ENCODE measurements around the gene UGT1A10.
"Not testable (repeated sequence)": the region's sequence is repeated elsewhere in the genome, so short reads cannot be mapped to it uniquely, and the experiment has no call there.

The UGT1A10 gene

GRCh38 chr2:233627331-233628025 lies 8.8 kb upstream of the UGT1A10 start:
- H3K4me1 Mint-ChIP-seq, result no peaks in the 10 kb centered on the region
- no peak overlapping the region for H3K27ac Mint-ChIP-seq
- H3K4me3 Mint-ChIP-seq, result no peak overlapping the region
- H3K36me3 Mint-ChIP-seq, result no peaks in the 10 kb centered on the region
- H3K27me3 Mint-ChIP-seq, result peaks cover 12% of the 10 kb centered on the region
- CTCF ChIA-PET, result no interaction called here
- no peaks in the 10 kb centered on the region for H3K9me3 Mint-ChIP-seq
- no peak for DNase-seq

GRCh38 chr2:233638836-233639235 lies 2.6 kb downstream of the UGT1A10 start:
- H3K27ac Mint-ChIP-seq, result no peak overlapping the region
- no peaks in the 10 kb centered on the region for H3K4me1 Mint-ChIP-seq
- CTCF ChIA-PET, result no interaction called here
- H3K36me3 Mint-ChIP-seq, result no peaks in the 10 kb centered on the region
- H3K4me3 Mint-ChIP-seq, result no peak overlapping the region
- H3K27me3 Mint-ChIP-seq, result peaks cover 8% of the 10 kb centered on the region
- no peak for DNase-seq
- no peaks in the 10 kb centered on the region for H3K9me3 Mint-ChIP-seq

- Mint-ChIP-seq H3K36me3 (no peaks in the 10 kb centered on the region), H3K4me3 (no peak overlapping the region), H3K9me3 (peaks cover 2% of the 10 kb centered on the region), H3K27ac (no peak overlapping the region), H3K4me1 (no peaks in the 10 kb centered on the region), H3K27me3 (peaks cover 8% of the 10 kb centered on the region)
- CTCF ChIA-PET, result no interaction called here
- DNase-seq, result no peak
Observed at GRCh38 chr2:233639860-233640259, 3.6 kb downstream of the UGT1A10 start.

GRCh38 chr2:233643128-233643527 lies 6.9 kb downstream of the UGT1A10 start:
- Mint-ChIP-seq H3K27ac (no peak overlapping the region), H3K4me1 (no peaks in the 10 kb centered on the region), H3K27me3 (peaks cover 8% of the 10 kb centered on the region), H3K4me3 (no peak overlapping the region), H3K36me3 (no peaks in the 10 kb centered on the region), H3K9me3 (peaks cover 21% of the 10 kb centered on the region)
- no peak for DNase-seq
- CTCF ChIA-PET, result no interaction called here

GRCh38 chr2:233646033-233646432 lies 9.8 kb downstream of the UGT1A10 start:
- H3K27me3 Mint-ChIP-seq, H3K4me1 Mint-ChIP-seq, H3K36me3 Mint-ChIP-seq, CTCF ChIA-PET, H3K4me3 Mint-ChIP-seq, DNase-seq, H3K27ac Mint-ChIP-seq: not testable (repeated sequence)
- peaks cover 21% of the 10 kb centered on the region for H3K9me3 Mint-ChIP-seq

- Mint-ChIP-seq H3K4me3 (no peak overlapping the region), H3K36me3 (no peaks in the 10 kb centered on the region), H3K27ac (no peak overlapping the region), H3K27me3 (peaks cover 9% of the 10 kb centered on the region), H3K9me3 (peaks cover 11% of the 10 kb centered on the region), H3K4me1 (no peaks in the 10 kb centered on the region)
- CTCF ChIA-PET, result no interaction called here
- no peak for DNase-seq
Observed at GRCh38 chr2:233650981-233651380, 14.7 kb downstream of the UGT1A10 start.

- H3K9me3 Mint-ChIP-seq, result peaks cover 9% of the 10 kb centered on the region
- no peaks in the 10 kb centered on the region for H3K36me3 Mint-ChIP-seq
- DNase-seq, result no peak
- no peak overlapping the region for H3K27ac Mint-ChIP-seq
- H3K4me3 Mint-ChIP-seq, result no peak overlapping the region
- CTCF ChIA-PET, result no interaction called here
- no peaks in the 10 kb centered on the region for H3K4me1 Mint-ChIP-seq
- H3K27me3 Mint-ChIP-seq, result peaks cover 9% of the 10 kb centered on the region
Observed at GRCh38 chr2:233651430-233651829, 15.2 kb downstream of the UGT1A10 start.

GRCh38 chr2:233654501-233654900 lies 18.3 kb downstream of the UGT1A10 start:
- DNase-seq, result no peak
- Mint-ChIP-seq H3K36me3 (no peaks in the 10 kb centered on the region), H3K9me3 (no peaks in the 10 kb centered on the region), H3K4me3 (no peak overlapping the region), H3K27ac (no peak overlapping the region), H3K4me1 (no peaks in the 10 kb centered on the region), H3K27me3 (peaks cover 20% of the 10 kb centered on the region)
- CTCF ChIA-PET, result no interaction called here

GRCh38 chr2:233655043-233655442 lies 18.8 kb downstream of the UGT1A10 start:
- CTCF ChIA-PET, result no interaction called here
- DNase-seq, result no peak
- no peaks in the 10 kb centered on the region for H3K9me3 Mint-ChIP-seq
- H3K27me3 Mint-ChIP-seq, result peaks cover 21% of the 10 kb centered on the region
- H3K36me3 Mint-ChIP-seq, result no peaks in the 10 kb centered on the region
- H3K4me3 Mint-ChIP-seq, result no peak overlapping the region
- H3K27ac Mint-ChIP-seq, result no peak overlapping the region
- H3K4me1 Mint-ChIP-seq, result no peaks in the 10 kb centered on the region

- DNase-seq, CTCF ChIA-PET: not testable (repeated sequence)
Observed at GRCh38 chr2:233655943-233656342, 19.7 kb downstream of the UGT1A10 start.

GRCh38 chr2:233656443-233656842 lies 20.2 kb downstream of the UGT1A10 start:
- Mint-ChIP-seq H3K36me3 (no peaks in the 10 kb centered on the region), H3K27ac (no peak overlapping the region), H3K4me3 (no peak overlapping the region), H3K9me3 (no peaks in the 10 kb centered on the region), H3K27me3 (peaks cover 25% of the 10 kb centered on the region), H3K4me1 (no peaks in the 10 kb centered on the region)
- DNase-seq, result no peak
- CTCF ChIA-PET, result no interaction called here

More at GRCh38 chr2:233655943-233656342, 19.7 kb downstream of the UGT1A10 start:
- not testable (repeated sequence) for H3K4me3 Mint-ChIP-seq, H3K9me3 Mint-ChIP-seq, H3K36me3 Mint-ChIP-seq, H3K4me1 Mint-ChIP-seq, H3K27ac Mint-ChIP-seq
- peaks cover 23% of the 10 kb centered on the region for H3K27me3 Mint-ChIP-seq

- Mint-ChIP-seq H3K27me3 (peaks cover 31% of the 10 kb centered on the region), H3K9me3 (no peaks in the 10 kb centered on the region), H3K4me1 (no peaks in the 10 kb centered on the region), H3K4me3 (no peak overlapping the region), H3K27ac (no peak overlapping the region), H3K36me3 (no peaks in the 10 kb centered on the region)
- no peak for DNase-seq
- CTCF ChIA-PET, result no interaction called here
Observed at GRCh38 chr2:233658610-233659009, 22.4 kb downstream of the UGT1A10 start.

GRCh38 chr2:233663911-233664310 lies 27.7 kb downstream of the UGT1A10 start:
- H3K27me3 Mint-ChIP-seq, result peaks cover 30% of the 10 kb centered on the region

GRCh38 chr2:233668605-233669260 lies 32.5 kb downstream of the UGT1A10 start:
- CTCF ChIA-PET, result no interaction called here
- Mint-ChIP-seq H3K4me1 (no peaks in the 10 kb centered on the region), H3K9me3 (no peaks in the 10 kb centered on the region), H3K36me3 (no peaks in the 10 kb centered on the region), H3K4me3 (no peak overlapping the region), H3K27ac (no peak overlapping the region), H3K27me3 (peaks cover 16% of the 10 kb centered on the region)
- no peak for DNase-seq

More at GRCh38 chr2:233663911-233664310, 27.7 kb downstream of the UGT1A10 start:
- H3K4me1 Mint-ChIP-seq, result no peaks in the 10 kb centered on the region
- H3K36me3 Mint-ChIP-seq, result no peaks in the 10 kb centered on the region
- no peak overlapping the region for H3K27ac Mint-ChIP-seq
- no peaks in the 10 kb centered on the region for H3K9me3 Mint-ChIP-seq
- CTCF ChIA-PET, result no interaction called here
- no peak for DNase-seq
- no peak overlapping the region for H3K4me3 Mint-ChIP-seq

All from activated naive CD4-positive, alpha-beta T cell treated with anti-CD3 and anti-CD28 coated beads, Interleukin-2, amount 10 ng/mL, durations not matched to agents 7 days and 5 days (primary cell).